ENCODE measurements around the gene GNB4. TPM values are rescaled to one million over a fixed set of nuclear protein-coding genes. Genes with fewer than 3 reads are reported as not detected.

Gene GNB4
- total RNA-seq: 56.6 TPM
- long read RNA-seq, full-length matches to known transcripts: 25 of 55 reads
- long read RNA-seq, partial matches to known transcripts: 5 of 55 reads
- long read RNA-seq, other reads (novel, unspliced or antisense): 25 of 55 reads

GRCh38 chr3:179451265-179452175 is at the start of gene GNB4:
TSS of gene GNB4 (minus strand) at chr3:179451470. CDS start at chr3:179426200, 25,270 bp downstream.
- H3K4me3 ChIP-seq: peak within 1 kb of the TSS; percentile 70
- peak; percentile 93 for DNase-seq
- peak; percentile 97 for ATAC-seq
- H3K36me3 ChIP-seq: no peaks in the 10 kb centered on the region
- H3K9me3 ChIP-seq: no peaks in the 10 kb centered on the region
- intact Hi-C loops (cut with DNase I): no loop called here
- H3K27me3 ChIP-seq: no peaks in the 10 kb centered on the region
- H3K4me1 ChIP-seq: peaks cover 19% of the 10 kb centered on the region
- H3K27ac ChIP-seq: peak within 1 kb of the TSS; percentile 90
- TF ChIP-seq, protein P1, sequence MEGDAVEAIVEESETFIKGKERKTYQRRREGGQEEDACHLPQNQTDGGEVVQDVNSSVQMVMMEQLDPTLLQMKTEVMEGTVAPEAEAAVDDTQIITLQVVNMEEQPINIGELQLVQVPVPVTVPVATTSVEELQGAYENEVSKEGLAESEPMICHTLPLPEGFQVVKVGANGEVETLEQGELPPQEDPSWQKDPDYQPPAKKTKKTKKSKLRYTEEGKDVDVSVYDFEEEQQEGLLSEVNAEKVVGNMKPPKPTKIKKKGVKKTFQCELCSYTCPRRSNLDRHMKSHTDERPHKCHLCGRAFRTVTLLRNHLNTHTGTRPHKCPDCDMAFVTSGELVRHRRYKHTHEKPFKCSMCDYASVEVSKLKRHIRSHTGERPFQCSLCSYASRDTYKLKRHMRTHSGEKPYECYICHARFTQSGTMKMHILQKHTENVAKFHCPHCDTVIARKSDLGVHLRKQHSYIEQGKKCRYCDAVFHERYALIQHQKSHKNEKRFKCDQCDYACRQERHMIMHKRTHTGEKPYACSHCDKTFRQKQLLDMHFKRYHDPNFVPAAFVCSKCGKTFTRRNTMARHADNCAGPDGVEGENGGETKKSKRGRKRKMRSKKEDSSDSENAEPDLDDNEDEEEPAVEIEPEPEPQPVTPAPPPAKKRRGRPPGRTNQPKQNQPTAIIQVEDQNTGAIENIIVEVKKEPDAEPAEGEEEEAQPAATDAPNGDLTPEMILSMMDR (IDR thresholded peaks at IDR 0.05): no peak

GRCh38 chr3:179495483-179495882 is 44.2 kb upstream of the GNB4 start:
- DNase-seq (no peak), ATAC-seq (no peak)
- no peaks in the 10 kb centered on the region for H3K27me3 ChIP-seq
- intact Hi-C loops (cut with DNase I): no loop called here
- no peak overlapping the region for H3K27ac ChIP-seq
- H3K4me3 ChIP-seq: no peak overlapping the region
- H3K36me3 ChIP-seq: no peaks in the 10 kb centered on the region
- no peaks in the 10 kb centered on the region for H3K4me1 ChIP-seq
- TF ChIP-seq, protein P1 (IDR thresholded peaks at IDR 0.05): no peak
- peaks cover 7% of the 10 kb centered on the region for H3K9me3 ChIP-seq

DNA sequence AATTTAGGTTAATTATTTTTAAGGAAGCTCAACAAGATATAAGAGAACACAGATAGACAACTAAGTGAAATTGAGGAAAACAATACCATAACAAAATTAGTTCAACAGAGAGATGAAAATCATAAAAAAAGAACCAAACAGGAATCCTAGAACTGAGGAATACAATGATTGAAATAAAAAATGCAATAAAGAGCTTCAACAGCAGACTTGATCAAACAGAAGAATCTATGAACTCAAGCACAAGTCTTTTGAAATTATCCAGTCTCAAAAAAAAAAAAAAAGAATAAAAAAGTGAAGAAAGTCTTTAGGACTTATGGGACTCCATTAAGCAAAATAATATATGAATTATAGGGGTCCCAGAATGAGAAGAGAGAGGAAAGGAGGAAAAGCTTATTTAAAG is 42.0 kb upstream of the GNB4 start:
- Histone ChIP-seq H3K9me3 (peaks cover 7% of the 10 kb centered on the region), H3K27ac (no peak overlapping the region), H3K4me1 (no peaks in the 10 kb centered on the region), H3K4me3 (no peak overlapping the region), H3K36me3 (no peaks in the 10 kb centered on the region), H3K27me3 (no peaks in the 10 kb centered on the region)
- DNase-seq: no peak
- TF ChIP-seq, protein P1 (IDR thresholded peaks at IDR 0.05): no peak
- ATAC-seq: no peak
- intact Hi-C loops (cut with DNase I): no loop called here

DNA sequence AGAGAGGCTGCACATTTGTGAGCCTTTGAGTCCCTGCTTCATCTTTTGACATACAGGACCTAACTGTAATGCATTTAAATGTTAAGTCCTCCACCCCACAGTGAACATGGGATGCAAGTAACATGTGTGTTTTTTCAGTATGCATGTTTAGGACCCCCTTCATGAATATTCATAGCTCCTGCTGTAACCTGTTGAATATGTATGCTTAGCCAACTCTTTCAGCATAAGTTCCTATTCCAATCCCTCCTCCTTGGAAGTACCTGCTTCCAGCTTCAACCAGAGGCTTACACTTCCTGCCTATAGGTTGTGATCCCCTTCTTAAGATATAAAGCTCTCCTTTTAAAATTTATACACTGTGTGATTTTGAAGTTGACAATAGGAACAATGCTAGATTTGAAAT is 36.9 kb upstream of the GNB4 start:
- ATAC-seq (no peak), DNase-seq (no peak)
- Histone ChIP-seq H3K36me3 (no peaks in the 10 kb centered on the region), H3K4me3 (no peak overlapping the region), H3K27ac (no peak overlapping the region), H3K4me1 (no peaks in the 10 kb centered on the region), H3K27me3 (no peaks in the 10 kb centered on the region), H3K9me3 (no peaks in the 10 kb centered on the region)
- intact Hi-C loops (cut with DNase I): no loop called here
- TF ChIP-seq, protein P1 (IDR thresholded peaks at IDR 0.05): no peak

- H3K27ac ChIP-seq: no peak overlapping the region
- H3K36me3 ChIP-seq: no peaks in the 10 kb centered on the region
- intact Hi-C loops (cut with DNase I): no loop called here
- H3K27me3 ChIP-seq: no peaks in the 10 kb centered on the region
- H3K4me3 ChIP-seq: no peak overlapping the region
- DNase-seq: no peak
- H3K9me3 ChIP-seq: no peaks in the 10 kb centered on the region
- TF ChIP-seq, protein P1 (IDR thresholded peaks at IDR 0.05): no peak
- no peak for ATAC-seq
- H3K4me1 ChIP-seq: no peaks in the 10 kb centered on the region
Measured at GRCh38 chr3:179486806-179487205, 35.5 kb upstream of the GNB4 start.

Data from upper lobe of right lung (tissue), 1 donor.